OCI-LY7 (cell line): Measurements from ENCODE around the gene TXNDC8. TPM values are rescaled to one million over a fixed set of nuclear protein-coding genes. Genes with fewer than 3 reads are reported as not detected.
A peak's percentile ranks its signal among the peaks of the same experiment; 100 is the strongest.

ENCODE experiments used
- Bru-seq: library from RNA; stranded (reverse); fragments of 400-500 nt; gene quantifications from one replicate; lab custom pipeline; 2021; lab: Mats Ljungman, UMichigan
- BruChase-seq, 2 experiments: library from RNA; stranded (reverse); fragments of 400-500 nt; gene quantifications; one replicate each; lab custom pipeline; 2021; lab: Mats Ljungman, UMichigan
- BruUV-seq: library from RNA; stranded (reverse); fragments of 400-500 nt; replicated peaks from 2 replicates; lab custom pipeline; 2021; lab: Mats Ljungman, UMichigan
- CTCF ChIA-PET: fragments of 300-600 bp; sonication (Branson Sonifier 250); formaldehyde crosslinking; loops from one replicate; lab custom pipeline; 2022; ENCODE audit warnings: antibody characterized with exemption; ENCODE audit not compliant: unreplicated experiment; lab: Charles Lee
- POLR2A ChIA-PET: fragments of 300-600 bp; sonication (Branson Sonifier 250); formaldehyde crosslinking; loops from one replicate; lab custom pipeline; 2022; ENCODE audit warnings: antibody characterized with exemption; lab: Charles Lee
- DNase-seq: peaks from one replicate; pipeline ENCODE4 v3.0.0-alpha.2; 2015; ENCODE audit warnings: low spot score
- H2AFZ ChIP-seq: fragments of 200-600 bp; sonication (generic), shearing (Covaris generic); 2 replicates; pipeline ENCODE4 v1.6.1; 2014; ENCODE audit warnings: mild to moderate bottlenecking, antibody characterized with exemption, low read length, moderate library complexity
- H3K27ac ChIP-seq: fragments of 200-600 bp; sonication (generic); 2 replicates; pipeline ENCODE4 v1.5.1; 2014; ENCODE audit warnings: mixed run types, low read depth, mild to moderate bottlenecking, moderate library complexity, low read length, inconsistent platforms; ENCODE audit not compliant: poor library complexity, severe bottlenecking
- H3K36me3 ChIP-seq: fragments of 200-600 bp; sonication (generic); 2 replicates; pipeline ENCODE4 v1.6.1; 2014; ENCODE audit warnings: mild to moderate bottlenecking, antibody characterized with exemption, low read length, moderate library complexity, mixed read lengths; ENCODE audit not compliant: insufficient read depth
- H3K4me1 ChIP-seq: fragments of 200-600 bp; sonication (generic); 2 replicates; pipeline ENCODE4 v1.5.1; 2014; ENCODE audit warnings: mild to moderate bottlenecking, low read length; ENCODE audit not compliant: insufficient read depth, poor library complexity, severe bottlenecking
- H3K4me2 ChIP-seq: fragments of 200-600 bp; sonication (generic); 2 replicates; pipeline ENCODE4 v1.6.1; 2014; ENCODE audit warnings: mild to moderate bottlenecking, low read length
- H3K4me3 ChIP-seq: fragments of 200-600 bp; sonication (generic); 2 replicates; pipeline ENCODE4 v1.5.1; 2014; ENCODE audit warnings: mild to moderate bottlenecking, low read depth, low read length; ENCODE audit not compliant: poor library complexity, severe bottlenecking
- H3K79me2 ChIP-seq: fragments of 200-600 bp; sonication (generic); 2 replicates; pipeline ENCODE4 v1.6.1; 2016; ENCODE audit warnings: low read depth, mild to moderate bottlenecking, low read length, moderate library complexity, mixed read lengths; ENCODE audit not compliant: insufficient read depth
- H3K9me2 ChIP-seq: fragments of 200-600 bp; sonication (generic); 2 replicates; pipeline ENCODE4 v1.6.1; 2016; ENCODE audit warnings: mild to moderate bottlenecking, low read length, mixed read lengths; ENCODE audit not compliant: insufficient read depth
- H3K9me3 ChIP-seq: fragments of 200-600 bp; sonication (generic); 2 replicates; pipeline ENCODE4 v1.6.1; 2014; ENCODE audit warnings: mild to moderate bottlenecking, mixed run types, low read length, mixed read lengths
- H4K20me1 ChIP-seq: fragments of 200-600 bp; sonication (generic); 2 replicates; pipeline ENCODE4 v1.6.1; 2014; ENCODE audit warnings: mild to moderate bottlenecking, antibody characterized with exemption, low read length, moderate library complexity, mixed read lengths; ENCODE audit not compliant: insufficient read depth
- CTCF ChIP-seq: fragments of 200-600 bp; sonication (generic); conservative IDR thresholded peaks from 2 replicates; pipeline ENCODE4 v1.5.1; 2014; ENCODE audit warnings: mild to moderate bottlenecking, antibody characterized with exemption, low read length, moderate library complexity, mixed read lengths
- EZH2phosphoT487 ChIP-seq: fragments of 200-600 bp; sonication (generic); IDR thresholded peaks from 2 replicates; pipeline ENCODE4 v1.6.1; 2018; ENCODE audit warnings: low read depth, borderline replicate concordance, mild to moderate bottlenecking, mixed run types, antibody characterized with exemption, low read length, moderate library complexity, mixed read lengths
- intact Hi-C: fragments of 100-400 bp; cut with micrococcal nuclease; formaldehyde crosslinking; loops from one replicate; pipeline ENCODE4 v1.10.0; 2022; ENCODE audit not compliant: unreplicated experiment
- long read RNA-seq: library from polyadenylated mRNA; stranded (forward); transcript quantifications from one replicate; pipeline ENCODE4 v2.0.0, GENCODE V29; 2022
- total RNA-seq, 2 experiments: library from RNA; depleted of rRNA in 1 of 2; stranded (reverse); fragments of >200 nt in 1 of 2; shearing (Covaris generic) in 1 of 2; gene quantifications; 2 replicates each; pipeline ENCODE4 v1.2.3, GENCODE V29; 2014 to 2022

TXNDC8 gene
- total RNA-seq (2014; rRNA removed; shearing (Covaris generic)), result not detected in 2 replicates
- total RNA-seq (2022), result not detected in 2 replicates
- Bru-seq, nascent RNA, result percentile 18 among the genes with signal in this experiment
- percentile 13 among the genes with signal in this experiment for BruChase-seq, experiment 1, labeled RNA remaining after a 6-hour chase
- percentile 13 among the genes with signal in this experiment for BruChase-seq, experiment 2, labeled RNA remaining after a 2-hour chase
- long read RNA-seq, result 0 reads

- intact Hi-C loops, result no loop called here
- BruUV-seq, result no TSS peak
- Histone ChIP-seq H3K79me2 (no peaks in the 10 kb centered on the region), H3K4me2 (no peak within 1 kb of the TSS), H3K9me3 (no peaks in the 10 kb centered on the region), H3K4me1 (no peaks in the 10 kb centered on the region), H2AFZ (no peak within 1 kb of the TSS), H3K4me3 (no peak within 1 kb of the TSS), H3K27ac (no peak within 1 kb of the TSS), H3K9me2 (no peaks in the 10 kb centered on the region), H4K20me1 (no peaks in the 10 kb centered on the region), H3K36me3 (no peaks in the 10 kb centered on the region)
- CTCF ChIA-PET, result no interaction called here
- TF ChIP-seq EZH2phosphoT487, result no peak
- TF ChIP-seq CTCF, result no peak
- no peak for DNase-seq
- POLR2A ChIA-PET, result no interaction called here
Measured at GRCh38 chr9:110337727-110338126, at the start of gene TXNDC8. TXNDC8 (minus strand) TSS chr9:110337863.

- CTCF ChIA-PET, result no interaction called here
- BruUV-seq, result no TSS peak
Measured at GRCh38 chr9:110383491-110383890, 45.8 kb upstream of the TXNDC8 start.

More at GRCh38 chr9:110383491-110383890, 45.8 kb upstream of the TXNDC8 start:
- Histone ChIP-seq H3K79me2 (no peaks in the 10 kb centered on the region), H3K4me3 (no peak overlapping the region), H3K9me3 (no peaks in the 10 kb centered on the region), H4K20me1 (no peaks in the 10 kb centered on the region), H3K9me2 (no peaks in the 10 kb centered on the region), H2AFZ (no peak overlapping the region), H3K4me2 (no peak overlapping the region), H3K4me1 (no peaks in the 10 kb centered on the region), H3K27ac (no peak overlapping the region), H3K36me3 (no peaks in the 10 kb centered on the region)
- intact Hi-C loops, result no loop called here
- no peak for DNase-seq
- TF ChIP-seq CTCF, result no peak
- TF ChIP-seq EZH2phosphoT487, result no peak
- POLR2A ChIA-PET, result no interaction called here
